Posterior cingulate gyrus (tissue), 11 donors: ENCODE measurements around the gene NPVF.

Experiments
- DNase-seq, 10 donors: peaks; one replicate each; pipeline versions ENCODE4 v3.0.0 to v3.0.0-alpha.2; 2020 to 2021; ENCODE audit warnings: mixed read lengths in 3 of 10
- intact Hi-C: fragments of 100-400 bp; cut with DNase I; formaldehyde crosslinking; loops from one replicate; pipeline ENCODE4 v1.15.1; 2023

NPVF gene

GRCh38 chr7:25238066-25238725, 9.9 kb upstream of the NPVF start:
- DNase-seq = no peak
- intact Hi-C loops = no loop called here

DNA sequence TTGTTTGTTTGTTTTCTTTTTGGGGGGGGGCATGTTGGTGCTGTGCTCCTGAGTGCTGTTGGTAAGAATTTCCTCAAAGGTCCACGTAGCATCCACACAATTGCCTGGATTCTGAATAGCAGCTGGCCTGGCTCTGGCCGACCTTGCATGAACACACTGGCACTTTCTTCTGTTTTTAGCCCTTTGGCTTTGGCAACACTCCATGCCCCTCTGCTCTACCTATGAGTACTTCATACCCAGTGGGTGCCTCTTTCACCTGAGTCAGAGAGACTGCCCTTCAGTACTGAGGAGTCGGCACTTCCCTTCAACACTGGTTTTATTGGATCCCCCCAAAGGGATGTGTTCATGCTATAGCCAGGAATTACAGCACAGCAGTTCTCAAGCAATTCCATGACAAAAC, 7.2 kb upstream of the NPVF start:
- DNase-seq = no peak
- intact Hi-C loops = no loop called here

GRCh38 chr7:25234336-25234735, 6.0 kb upstream of the NPVF start:
- intact Hi-C loops = no loop called here
- no peak for DNase-seq

- intact Hi-C loops = no loop called here
These were observed 5.1 kb downstream of the NPVF start for GRCh38 chr7:25223206-25223605.

DNA sequence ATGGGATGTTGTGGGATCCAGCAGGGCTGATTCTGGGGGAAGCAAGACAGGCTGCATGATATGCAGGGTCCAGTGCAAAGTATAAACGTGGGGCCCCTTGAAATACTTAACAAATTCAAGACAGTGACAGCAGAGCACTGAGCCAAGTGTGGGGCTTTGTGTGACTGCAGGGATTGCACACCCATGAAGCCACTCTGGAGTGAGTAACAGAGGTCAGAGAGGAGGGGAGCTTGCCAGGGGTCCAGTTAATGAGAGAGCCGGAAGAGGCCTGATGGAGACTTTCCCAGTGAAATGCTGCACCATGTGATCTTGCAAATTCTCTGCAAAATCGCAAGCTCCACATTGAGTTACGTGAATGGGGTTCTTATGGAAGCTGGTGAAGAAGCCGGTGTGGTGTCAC, 5.6 kb downstream of the NPVF start:
- intact Hi-C loops = no loop called here
- no peak for DNase-seq

More at GRCh38 chr7:25223206-25223605, 5.1 kb downstream of the NPVF start:
- DNase-seq = no peak

DNA sequence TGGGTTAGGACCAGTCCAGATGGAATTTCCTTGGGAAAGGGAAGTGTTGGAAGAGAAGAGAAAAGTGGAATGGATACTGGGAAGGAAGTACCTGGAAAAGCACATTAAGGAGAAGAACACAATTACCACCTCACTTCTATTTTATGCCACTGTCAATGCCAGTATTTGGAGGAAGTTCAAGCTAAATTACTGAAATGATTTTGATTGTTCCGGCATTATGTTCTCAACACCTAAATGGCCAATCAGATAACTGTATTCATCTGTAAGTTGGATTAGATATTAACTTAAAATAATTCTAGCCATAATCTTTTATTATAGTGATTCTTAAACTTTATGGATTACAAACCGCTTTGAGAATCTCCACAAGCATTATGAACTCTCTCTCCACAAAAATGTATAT, 7.3 kb downstream of the NPVF start:
- intact Hi-C loops = no loop called here
- no peak for DNase-seq

DNA sequence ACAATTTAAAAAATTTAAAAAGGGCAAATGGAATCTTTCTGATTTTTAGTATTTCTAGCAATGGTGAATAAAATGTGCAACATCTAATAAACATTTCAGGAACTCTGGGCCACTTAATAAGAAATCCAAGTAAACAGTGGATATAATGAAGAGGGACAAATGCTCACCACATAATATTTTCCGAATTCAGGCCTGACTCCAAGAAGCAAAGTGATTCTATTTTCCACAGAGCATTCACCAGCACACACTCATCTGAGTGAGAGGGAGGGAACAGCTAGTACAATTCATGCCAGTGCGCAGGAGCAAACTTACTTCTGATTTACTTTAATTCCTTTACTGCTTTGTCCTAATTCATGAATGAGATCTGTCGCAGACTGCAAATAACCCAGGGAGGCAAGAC, 10.1 kb downstream of the NPVF start:
- intact Hi-C loops = no loop called here
- no peak for DNase-seq

GRCh38 chr7:25216837-25217236, 11.4 kb downstream of the NPVF start:
- intact Hi-C loops = no loop called here
- DNase-seq = no peak

DNA sequence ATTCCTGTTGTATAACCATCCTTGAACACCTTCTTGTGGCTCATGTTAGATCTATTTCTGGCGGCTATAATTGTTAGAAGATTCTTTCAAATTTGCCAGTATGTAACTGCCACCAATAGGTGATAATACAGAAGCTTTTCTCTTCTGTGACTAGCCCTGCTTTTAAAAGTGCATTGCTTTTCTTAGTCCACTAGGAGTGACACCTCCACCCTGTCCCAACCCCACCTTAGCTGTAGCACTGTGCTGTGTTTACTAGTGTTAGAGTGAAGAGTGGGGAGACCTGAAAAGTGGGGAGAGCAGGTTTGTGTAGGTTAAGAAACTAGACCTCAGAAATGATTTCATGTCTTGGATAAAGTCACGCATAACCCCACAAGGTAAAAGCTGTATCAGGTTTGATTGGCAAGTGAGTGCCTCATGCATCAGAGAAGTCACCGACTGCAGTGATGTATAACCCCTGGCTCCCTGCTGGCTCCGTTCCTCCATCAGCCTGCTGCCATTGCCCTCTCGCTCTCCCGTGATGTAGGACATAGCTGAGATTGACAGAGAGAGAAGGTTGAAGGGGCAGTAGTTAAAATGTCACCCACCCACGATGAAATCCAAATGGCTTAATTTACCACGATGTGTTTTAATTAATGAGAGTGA, 12.5 kb downstream of the NPVF start:
- intact Hi-C loops = no loop called here
- no peak for DNase-seq

GRCh38 chr7:25208525-25209221, 19.6 kb downstream of the NPVF start:
- intact Hi-C loops = no loop called here
- DNase-seq = no peak

- no peak for DNase-seq
- intact Hi-C loops = no loop called here
These were observed 20.4 kb downstream of the NPVF start for GRCh38 chr7:25207887-25208286.

GRCh38 chr7:25206765-25207164, 21.5 kb downstream of the NPVF start:
- intact Hi-C loops = no loop called here
- no peak for DNase-seq

DNA sequence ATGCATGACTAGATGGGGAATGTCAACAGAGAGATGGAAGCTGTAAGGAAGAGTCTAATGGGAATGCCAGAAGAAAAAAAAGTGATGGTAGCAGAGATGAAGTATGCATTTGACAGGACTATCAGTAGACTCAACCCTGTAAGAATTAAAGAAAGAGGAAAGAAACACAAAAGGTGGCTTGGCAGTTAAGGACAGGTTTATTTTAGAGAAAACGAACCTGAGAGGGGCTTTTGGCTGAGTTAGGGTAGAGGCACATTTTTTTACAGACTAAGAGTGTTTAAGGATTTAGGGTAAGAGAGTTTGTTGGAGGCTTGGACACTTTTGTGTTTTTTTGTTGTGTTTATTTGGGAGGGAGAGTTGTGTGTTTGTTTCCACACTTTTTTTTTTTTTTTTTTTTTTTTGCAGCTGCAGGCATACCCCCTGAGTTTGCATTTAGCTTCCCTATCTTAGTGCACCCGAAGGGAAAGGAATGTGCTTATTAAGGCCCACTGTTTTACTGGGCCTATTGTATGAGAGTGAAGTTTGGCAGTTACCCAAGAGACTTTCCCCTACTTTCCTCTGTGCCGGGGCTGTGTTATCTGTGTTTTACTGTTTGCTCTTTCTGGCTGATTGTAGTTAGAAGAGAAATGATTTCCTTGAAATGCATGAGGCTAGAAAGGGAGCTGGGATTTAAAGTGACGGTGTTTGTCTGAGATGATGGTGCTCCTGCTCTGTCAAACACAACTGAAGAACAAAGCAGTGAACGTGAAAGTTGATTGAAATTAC, 32.0 kb downstream of the NPVF start:
- DNase-seq = no peak
- intact Hi-C loops = no loop called here

DNA sequence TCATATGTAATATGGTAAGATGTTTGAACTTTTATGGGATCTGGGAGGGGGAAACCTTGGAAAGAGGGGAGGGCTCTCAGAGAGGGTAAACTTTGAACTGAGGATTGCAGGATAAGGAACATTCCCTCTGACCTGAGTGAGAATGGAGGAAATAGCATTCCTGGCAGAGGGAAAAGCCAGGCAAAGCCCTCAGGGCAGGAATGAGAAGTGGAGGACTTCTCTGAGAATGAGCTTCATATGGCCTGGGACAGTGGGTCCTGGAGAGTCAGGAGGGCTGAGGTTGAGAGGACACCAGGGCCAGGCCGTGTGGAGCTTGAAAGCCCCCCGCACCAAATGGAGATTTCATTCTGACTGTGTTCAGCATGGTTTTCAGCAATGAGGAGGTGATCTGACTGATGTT, 34.2 kb downstream of the NPVF start:
- intact Hi-C loops = no loop called here
- no peak for DNase-seq

GRCh38 chr7:25192043-25192442, 36.2 kb downstream of the NPVF start:
- intact Hi-C loops = no loop called here
- DNase-seq = no peak

DNA sequence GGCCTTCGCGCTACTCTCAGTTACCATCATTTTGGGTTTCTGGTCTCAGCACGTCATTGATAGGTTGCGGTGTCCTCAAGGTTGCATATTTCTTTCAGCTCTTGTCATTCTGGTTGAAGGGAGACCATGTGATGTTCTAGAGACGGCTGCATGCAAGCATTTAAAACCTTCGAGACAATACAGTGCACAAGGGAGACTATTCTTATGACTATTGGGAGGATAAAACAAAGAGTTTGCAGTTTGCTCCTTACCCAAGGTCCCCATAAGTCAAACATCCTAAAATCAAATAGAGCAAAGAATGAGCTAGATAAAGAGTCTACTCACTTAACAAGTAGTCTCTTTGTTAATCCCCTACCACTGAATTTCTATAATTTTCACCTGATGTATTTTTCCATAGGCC, 39.1 kb downstream of the NPVF start:
- intact Hi-C loops = no loop called here
- DNase-seq = no peak

GRCh38 chr7:25187932-25188331, 40.4 kb downstream of the NPVF start:
- intact Hi-C loops = no loop called here
- peak in 1 of 10 donors; percentile 37 for DNase-seq

- DNase-seq = peak in 1 of 10 donors; percentile 37
- intact Hi-C loops = no loop called here
These were observed 41.9 kb downstream of the NPVF start for GRCh38 chr7:25186436-25186835.

GRCh38 chr7:25181532-25181931, 46.8 kb downstream of the NPVF start:
- DNase-seq = no peak
- intact Hi-C loops = no loop called here

DNA sequence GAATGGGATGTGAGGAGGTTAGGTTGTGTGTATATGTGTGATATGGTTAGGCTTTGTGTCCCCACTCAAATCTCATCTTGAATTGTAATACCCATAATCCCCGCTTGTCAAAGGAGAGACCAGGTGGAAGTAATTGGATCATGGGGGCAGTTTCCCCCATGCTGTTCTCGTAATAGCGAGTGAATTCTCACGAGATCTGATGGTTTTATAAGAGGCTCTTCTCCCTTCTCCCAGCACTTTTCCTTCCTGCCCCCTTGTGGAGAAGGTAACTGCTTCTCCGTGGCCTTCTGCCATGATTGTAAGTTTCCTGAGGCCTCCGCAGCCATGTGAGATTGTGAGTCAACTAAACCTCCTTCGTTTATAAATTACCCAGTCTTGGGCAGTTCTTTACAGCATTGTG, 47.3 kb downstream of the NPVF start:
- intact Hi-C loops = no loop called here
- no peak for DNase-seq

- intact Hi-C loops = no loop called here
- peak in 1 of 10 donors; percentile 72 for DNase-seq
These were observed 47.7 kb downstream of the NPVF start for GRCh38 chr7:25180592-25180923.
